GM12878 (cell line): ENCODE measurements around the gene ALAD. TPM values are rescaled to one million over a fixed set of nuclear protein-coding genes. Genes with fewer than 3 reads are reported as not detected.

Source experiments
- ATAC-seq: fragments of 200-7000 bp; cut with Tn5 transposase; 3 replicates; pipeline ENCODE4 v1.9.1; 2020; ENCODE audit warnings: mild to moderate bottlenecking, moderate library complexity
- BruUV-seq: library from RNA; stranded (reverse); fragments of 400-500 nt; replicated peaks from 2 replicates; lab custom pipeline; 2021; lab: Mats Ljungman, UMichigan
- CTCF ChIA-PET: fragments of 300-600 bp; sonication (Branson Sonifier 250); formaldehyde crosslinking; extraction: SDS; loops from one replicate; lab custom pipeline; 2021; ENCODE audit warnings: inconsistent platforms; lab: Yijun Ruan, JAX
- POLR2A ChIA-PET: fragments of 350-600 bp; formaldehyde crosslinking; extraction: SDS; loops from one replicate; lab custom pipeline; 2021; ENCODE audit warnings: inconsistent platforms; lab: Charles Lee
- RAD21 ChIA-PET: fragments of 300-600 bp; sonication (Branson Sonifier 250); formaldehyde crosslinking; loops from one replicate; lab custom pipeline; 2023; ENCODE audit warnings: antibody characterized with exemption; ENCODE audit not compliant: unreplicated experiment; lab: Charles Lee
- SMC1A ChIA-PET: fragments of 300-600 bp; sonication (Branson Sonifier 250); formaldehyde crosslinking; loops from one replicate; lab custom pipeline; 2023; ENCODE audit not compliant: unreplicated experiment, uncharacterized antibody; lab: Charles Lee
- DNase-seq: peaks from one replicate; pipeline ENCODE4 v3.0.0-alpha.2; 2011; ENCODE audit warnings: low read depth, low spot score
- FAIRE-seq: peaks from 3 replicates; lab custom pipeline; 2011; peaks lifted over from hg19 to GRCh38; lab: Jason Lieb, UNC
- H2AFZ ChIP-seq: 2 replicates; pipeline ENCODE4 v1.6.0; 2011; ENCODE audit warnings: low read depth, low read length, control low read depth; ENCODE audit not compliant: control insufficient read depth
- H3K27ac ChIP-seq: 2 replicates; pipeline ENCODE4 v1.5.1; 2011; ENCODE audit warnings: control low read depth; ENCODE audit not compliant: control insufficient read depth, insufficient read depth
- H3K27me3 ChIP-seq, 2 experiments: replicated peaks in 1 of 2; 2 replicates each; pipeline versions ENCODE4 v1.6.0 to v1.6.1; 2011; ENCODE audit warnings: low read length in 1 of 2; ENCODE audit not compliant: control insufficient read depth in 2 of 2, insufficient read depth in 2 of 2
- H3K36me3 ChIP-seq, 2 experiments: 2 replicates each; pipeline ENCODE4 v1.5.1; 2011; ENCODE audit warnings: low read length in 1 of 2; ENCODE audit not compliant: control insufficient read depth in 2 of 2, insufficient read depth in 2 of 2
- H3K4me1 ChIP-seq: 2 replicates; pipeline ENCODE4 v1.6.1; 2011; ENCODE audit warnings: mild to moderate bottlenecking, low read length, moderate library complexity, mixed read lengths; ENCODE audit not compliant: control insufficient read depth, insufficient read depth
- H3K4me2 ChIP-seq: 2 replicates; pipeline ENCODE4 v1.6.0; 2011; ENCODE audit warnings: control low read depth; ENCODE audit not compliant: control insufficient read depth, insufficient read depth
- H3K4me3 ChIP-seq: fragments of 200-600 bp; sonication (generic); 2 replicates; pipeline ENCODE4 v1.5.1; 2016
- H3K79me2 ChIP-seq: 2 replicates; pipeline ENCODE4 v1.6.0; 2011; ENCODE audit warnings: low read length; ENCODE audit not compliant: control insufficient read depth, insufficient read depth
- H3K9ac ChIP-seq: 2 replicates; pipeline ENCODE4 v1.8.0; 2011; ENCODE audit warnings: low read length, control low read depth, mixed read lengths; ENCODE audit not compliant: control insufficient read depth, insufficient read depth
- H3K9me3 ChIP-seq: replicated peaks from 3 replicates; pipeline ENCODE4 v1.5.1; 2011; ENCODE audit warnings: mild to moderate bottlenecking, low read length; ENCODE audit not compliant: control insufficient read depth, insufficient read depth
- H4K20me1 ChIP-seq: 2 replicates; pipeline ENCODE4 v1.6.0; 2011; ENCODE audit not compliant: control insufficient read depth, insufficient read depth
- BCL3 ChIP-seq: IDR thresholded peaks from 2 replicates; pipeline ENCODE4 v1.6.1; 2011; ENCODE audit warnings: borderline replicate concordance, low read depth, mild to moderate bottlenecking, moderate library complexity, low read length; ENCODE audit not compliant: insufficient read depth, poor library complexity, severe bottlenecking
- ZNF274 ChIP-seq: IDR thresholded peaks from one replicate; pipeline ENCODE4 v1.8.0; 2011; ENCODE audit not compliant: insufficient read length, insufficient read depth
- WGBS: methylation state at CpG from one replicate; pipeline ENCODE4 v1.1.6; 2016; ENCODE audit warnings: low lambda C conversion rate; ENCODE audit not compliant: insufficient replicate concordance, insufficient coverage; ENCODE audit errors: missing lambda C conversion rate; 5-methylcytosine and 5-hydroxymethylcytosine counted together
- in situ Hi-C: fragments of 300-500 bp; cut with MboI; formaldehyde crosslinking; loops from 9 replicates; pipeline ENCODE4 v1.14.3; 2018; ENCODE audit warnings: mixed read lengths
- intact Hi-C: fragments of 100-400 bp; cut with micrococcal nuclease; formaldehyde crosslinking; loops from one replicate; pipeline ENCODE4 v1.14.2; 2022; ENCODE audit not compliant: unreplicated experiment
- polyA plus RNA-seq, 11 experiments: library from polyadenylated mRNA; depleted of rRNA in 4 of 11; unstranded in 6 of 11; stranded (reverse) in 5 of 11; fragments of >200 nt; fragmentation: Nextera tagmentation in 4 of 11; fragmentation: Illumina TruSeq in 1 of 11; extraction: Ambion mirVana in 4 of 11; extraction: Trizol in 1 of 11; gene quantifications; 1 replicate in 1 of 11; 2 replicates in 10 of 11; pipeline versions ENCODE4 v1.2.1 to v1.2.3, GENCODE V29; 2011 to 2016; ENCODE audit warnings: inconsistent platforms in 2 of 11, missing spikeins in 2 of 11, low read depth in 1 of 11
- total RNA-seq, 4 experiments: library from RNA; depleted of rRNA in 3 of 4; stranded (reverse); fragments of >200 nt in 3 of 4; fragmentation: Illumina TruSeq in 1 of 4; extraction: Trizol in 1 of 4; gene quantifications; 2 replicates each; pipeline versions ENCODE4 v1.2.1 to v1.2.3, GENCODE V29; 2013 to 2021

The ALAD gene
- total and polyA plus RNA-seq, 10 of the 15 experiments (the other 5 are each of a cell fraction or from before 2014, with no cell fraction given) = 2.4 to 21.6 (median 12.9) TPM

- RAD21 ChIA-PET = no interaction called here
- in situ Hi-C loops (no loop called here), intact Hi-C loops (loop anchor here (2.0 to 5.0 kb wide), 2 partner anchors 59 to 65 kb away; partner anchors contain the start of genes ALAD, CDC26 and PRPF4)
- H3K36me3 ChIP-seq = no peaks in the 10 kb centered on the region
- H3K27me3 ChIP-seq = no peaks in the 10 kb centered on the region
- POLR2A ChIA-PET = interaction anchor here (2.5 kb wide), 1 partner anchor 67 kb away, joined by 7 read pairs; the partner anchor contains the start of genes CDC26 and PRPF4
- TF ChIP-seq BCL3 (peak; percentile 38), ZNF274 (no peak)
- CTCF ChIA-PET = interaction anchor here (1.2 to 3.5 kb wide), 2 partner anchors 9 to 60 kb away, joined by 3 to 26 read pairs; partner anchors contain the start of gene ALAD
- H3K4me1 ChIP-seq = no peaks in the 10 kb centered on the region
- no peak overlapping the region for H3K4me2 ChIP-seq
- no peak overlapping the region for H3K9ac ChIP-seq
- no peak overlapping the region for H3K4me3 ChIP-seq
- 52% methylated on average over 9 of the region's 9 CpGs for WGBS
- peak overlapping the region; percentile 51 for H2AFZ ChIP-seq
- no peaks in the 10 kb centered on the region for H4K20me1 ChIP-seq
- SMC1A ChIA-PET = interaction anchor here (0.8 kb wide), 1 partner anchor 9 kb away, joined by 4 read pairs; no protein-coding TSS in a partner anchor
- ATAC-seq (no peak), DNase-seq (no peak), FAIRE-seq (no peak)
- no peaks in the 10 kb centered on the region for H3K79me2 ChIP-seq
- H3K27ac ChIP-seq = no peak overlapping the region
- BruUV-seq = no TSS peak
- H3K9me3 ChIP-seq = no peaks in the 10 kb centered on the region
These were observed 59.2 kb downstream of the ALAD start for GRCh38 chr9:113341712-113342410.
